IMR-90 (cell line): ENCODE data around the gene IRX1. TPM values are rescaled to one million over a fixed set of nuclear protein-coding genes. Genes with fewer than 3 reads are reported as not detected.

Experiments
- ATAC-seq: fragments of 200-7000 bp; cut with Tn5 transposase; 2 replicates; pipeline ENCODE4 v1.9.1; 2020; ENCODE audit warnings: low read depth, mild to moderate bottlenecking, moderate library complexity
- BruUV-seq: library from RNA; stranded (reverse); fragments of 400-500 nt; replicated peaks from 2 replicates; lab custom pipeline; 2021; lab: Mats Ljungman, UMichigan
- CTCF ChIA-PET: fragments of 300-600 bp; formaldehyde crosslinking; extraction: SDS; loops from one replicate; lab custom pipeline; 2021; ENCODE audit warnings: antibody characterized with exemption; lab: Yijun Ruan, JAX
- POLR2A ChIA-PET: fragments of 300-600 bp; sonication (Branson Sonifier 250); formaldehyde crosslinking; loops from one replicate; lab custom pipeline; 2022; ENCODE audit warnings: antibody characterized with exemption; ENCODE audit not compliant: unreplicated experiment; lab: Charles Lee
- DNase-seq: peaks from one replicate; pipeline ENCODE4 v3.0.0; 2013
- H2AFZ ChIP-seq: replicated peaks from 2 replicates; pipeline ENCODE3; 2013; ENCODE audit warnings: low read length, mild to moderate bottlenecking; ENCODE audit not compliant: poor library complexity
- H2AK5ac ChIP-seq: 2 replicates; pipeline ENCODE4 v1.6.1; 2013; ENCODE audit warnings: low read depth, low read length, inconsistent platforms
- H2AK9ac ChIP-seq: replicated peaks from 2 replicates; pipeline ENCODE3; 2013; ENCODE audit warnings: mild to moderate bottlenecking, low read depth, low read length, moderate library complexity; ENCODE audit not compliant: poor library complexity
- H2BK120ac ChIP-seq: 2 replicates; pipeline ENCODE4 v1.6.1; 2013; ENCODE audit warnings: low read depth, low read length, inconsistent platforms
- H2BK15ac ChIP-seq: 3 replicates; pipeline ENCODE4 v1.6.1; 2013; ENCODE audit warnings: low read depth, low read length, inconsistent platforms
- H2BK20ac ChIP-seq: 2 replicates; pipeline ENCODE4 v1.6.1; 2013; ENCODE audit warnings: low read depth, mild to moderate bottlenecking, inconsistent platforms, low read length, moderate library complexity
- H2BK5ac ChIP-seq: 2 replicates; pipeline ENCODE4 v1.6.1; 2013; ENCODE audit warnings: mild to moderate bottlenecking, low read depth, low read length, inconsistent platforms; ENCODE audit not compliant: poor library complexity, severe bottlenecking
- H3K14ac ChIP-seq: replicated peaks from 2 replicates; pipeline ENCODE4 v1.6.1; 2013; ENCODE audit warnings: low read depth, low read length, inconsistent platforms
- H3K18ac ChIP-seq: 2 replicates; pipeline ENCODE4 v1.6.1; 2013; ENCODE audit warnings: low read depth, low read length, control low read depth
- H3K23ac ChIP-seq: 2 replicates; pipeline ENCODE4 v1.6.1; 2013; ENCODE audit warnings: low read depth, low read length, inconsistent platforms
- H3K27ac ChIP-seq: 2 replicates; pipeline ENCODE4 v1.5.1; 2013; ENCODE audit warnings: mild to moderate bottlenecking, control low read depth, low read length; ENCODE audit not compliant: insufficient read depth
- H3K27me3 ChIP-seq: 2 replicates; pipeline ENCODE4 v1.6.1; 2013; ENCODE audit warnings: low read length; ENCODE audit not compliant: control insufficient read depth, insufficient read depth
- H3K36me3 ChIP-seq: 2 replicates; pipeline ENCODE4 v1.6.1; 2013; ENCODE audit warnings: low read length, mixed read lengths; ENCODE audit not compliant: control insufficient read depth, insufficient read depth
- H3K4ac ChIP-seq: 2 replicates; pipeline ENCODE4 v1.6.1; 2013; ENCODE audit warnings: low read depth, low read length, inconsistent platforms
- H3K4me1 ChIP-seq: 2 replicates; pipeline ENCODE4 v1.6.1; 2013; ENCODE audit warnings: low read length, mixed read lengths; ENCODE audit not compliant: control insufficient read depth, insufficient read depth
- H3K4me2 ChIP-seq: 2 replicates; pipeline ENCODE4 v1.6.1; 2013; ENCODE audit warnings: low read depth, mild to moderate bottlenecking, control low read depth, low read length, moderate library complexity
- H3K4me3 ChIP-seq: 2 replicates; pipeline ENCODE4 v1.5.1; 2013; ENCODE audit warnings: low read depth, mild to moderate bottlenecking, control low read depth, low read length, moderate library complexity; ENCODE audit not compliant: insufficient read depth
- H3K56ac ChIP-seq: 2 replicates; pipeline ENCODE4 v1.6.1; 2013; ENCODE audit warnings: low read length, inconsistent platforms; ENCODE audit not compliant: insufficient read depth; ENCODE audit errors: extremely low read depth
- H3K79me1 ChIP-seq, 2 experiments: 2 replicates each; pipeline ENCODE4 v1.6.1; 2013; ENCODE audit warnings: low read length in 2 of 2, inconsistent platforms in 1 of 2, low read depth in 1 of 2
- H3K9ac ChIP-seq: 2 replicates; pipeline ENCODE4 v1.6.1; 2013; ENCODE audit warnings: low read depth, low read length, control low read depth
- H3K9me1 ChIP-seq: 2 replicates; pipeline ENCODE4 v1.6.1; 2013; ENCODE audit warnings: low read length, inconsistent platforms; ENCODE audit not compliant: insufficient read depth
- H3K9me3 ChIP-seq: 2 replicates; pipeline ENCODE4 v1.6.1; 2013; ENCODE audit warnings: low read length; ENCODE audit not compliant: control insufficient read depth, insufficient read depth
- H4K20me1 ChIP-seq: 2 replicates; pipeline ENCODE4 v1.6.1; 2013; ENCODE audit warnings: low read length, inconsistent platforms; ENCODE audit not compliant: insufficient read depth
- H4K5ac ChIP-seq: 2 replicates; pipeline ENCODE4 v1.6.1; 2013; ENCODE audit warnings: mild to moderate bottlenecking, low read depth, low read length, control low read depth
- H4K8ac ChIP-seq, 2 experiments: 2 replicates each; pipeline ENCODE4 v1.6.1; 2013; ENCODE audit warnings: low read depth in 2 of 2, low read length in 2 of 2, control low read depth in 1 of 2, inconsistent platforms in 1 of 2
- H4K91ac ChIP-seq: 2 replicates; pipeline ENCODE4 v1.6.1; 2013; ENCODE audit warnings: low read depth, low read length, inconsistent platforms; ENCODE audit not compliant: insufficient read depth
- BHLHE40 ChIP-seq: fragments of 150-350 bp; IDR thresholded peaks from 2 replicates; pipeline ENCODE4 v1.6.1; 2016; ENCODE audit warnings: mild to moderate bottlenecking, low read depth, low read length
- CEBPB ChIP-seq: IDR thresholded peaks from 2 replicates; pipeline ENCODE4 v1.6.1; 2012; ENCODE audit warnings: low read depth, low read length, improper control_type of control experiment
- CHD1 ChIP-seq: IDR thresholded peaks from 2 replicates; pipeline ENCODE4 v1.6.1; 2012; ENCODE audit warnings: low read depth, low read length, improper control_type of control experiment
- CTCF ChIP-seq: conservative IDR thresholded peaks from 2 replicates; pipeline ENCODE4 v1.5.1; 2012; ENCODE audit warnings: mild to moderate bottlenecking, low read depth, low read length, improper control_type of control experiment
- ELK1 ChIP-seq: fragments of 150-350 bp; IDR thresholded peaks from 2 replicates; pipeline ENCODE4 v1.6.1; 2016; ENCODE audit warnings: low read depth, mild to moderate bottlenecking, low read length, moderate library complexity, borderline replicate concordance
- FOS ChIP-seq: fragments of 150-350 bp; IDR thresholded peaks from 2 replicates; pipeline ENCODE4 v1.6.1; 2016; ENCODE audit warnings: low read depth, low read length
- MAFK ChIP-seq: IDR thresholded peaks from 2 replicates; pipeline ENCODE4 v1.6.1; 2012; ENCODE audit warnings: low read depth, low read length, improper control_type of control experiment
- MXI1 ChIP-seq: IDR thresholded peaks from 2 replicates; pipeline ENCODE4 v1.6.1; 2012; ENCODE audit warnings: low read depth, mild to moderate bottlenecking, low read length, moderate library complexity, borderline replicate concordance
- NFE2L2 ChIP-seq: fragments of 150-350 bp; IDR thresholded peaks from 2 replicates; pipeline ENCODE4 v1.6.1; 2016; ENCODE audit warnings: low read depth, mild to moderate bottlenecking, low read length
- POLR2A ChIP-seq: IDR thresholded peaks from 2 replicates; pipeline ENCODE4 v1.6.1; 2012; ENCODE audit warnings: mild to moderate bottlenecking, low read depth, low read length
- RAD21 ChIP-seq: IDR thresholded peaks from 2 replicates; pipeline ENCODE4 v1.6.1; 2012; ENCODE audit warnings: low read length, improper control_type of control experiment
- RCOR1 ChIP-seq: IDR thresholded peaks from 2 replicates; pipeline ENCODE4 v1.6.1; 2012; ENCODE audit warnings: mild to moderate bottlenecking, low read length, improper control_type of control experiment; ENCODE audit not compliant: insufficient replicate concordance
- RFX5 ChIP-seq: IDR thresholded peaks from 2 replicates; pipeline ENCODE4 v1.8.0; 2012; ENCODE audit warnings: low read depth, mild to moderate bottlenecking, low read length, moderate library complexity
- SMC3 ChIP-seq: fragments of 150-350 bp; IDR thresholded peaks from 2 replicates; pipeline ENCODE4 v1.6.1; 2016; ENCODE audit warnings: low read depth, mild to moderate bottlenecking, antibody characterized with exemption, low read length, moderate library complexity
- WGBS, 2 experiments: methylation state at CpG; one replicate each; pipeline versions ENCODE4 v1.1.5 to v1.1.7; 2013; ENCODE audit warnings: missing lambda C conversion rate in 2 of 2; ENCODE audit not compliant: insufficient read length in 1 of 2; ENCODE audit errors: extremely low coverage in 2 of 2; 5-methylcytosine and 5-hydroxymethylcytosine counted together
- dilution Hi-C: fragments of 300-500 bp; cut with HindIII; formaldehyde crosslinking; loops from one replicate; pipeline ENCODE4 v1.14.3; 2018; ENCODE audit warnings: low sequenced_read_pairs; ENCODE audit not compliant: unreplicated experiment
- in situ Hi-C: fragments of 300-500 bp; cut with MboI; formaldehyde crosslinking; loops from 3 replicates; pipeline ENCODE4 v1.14.3; 2019; ENCODE audit warnings: low sequenced_read_pairs, inconsistent platforms, mixed read lengths
- intact Hi-C: fragments of 100-400 bp; cut with micrococcal nuclease; formaldehyde crosslinking; loops from 2 replicates; pipeline ENCODE4 v1.10.0; 2022
- polyA plus RNA-seq, 3 experiments: library from polyadenylated mRNA; depleted of rRNA; stranded (reverse); fragments of >200 nt; gene quantifications; 2 replicates each; pipeline ENCODE4 v1.2.3, GENCODE V29; 2012; ENCODE audit warnings: low replicate concordance in 1 of 3
- total RNA-seq: library from RNA; depleted of rRNA; stranded (reverse); fragments of >200 nt; gene quantifications from 2 replicates; pipeline ENCODE4 v1.2.3, GENCODE V29; 2012
- TF ChIP-seq, protein P1 (sequence below): fragments of 150-350 bp; IDR thresholded peaks from 2 replicates; pipeline ENCODE4 v1.6.1; 2017; ENCODE audit warnings: mild to moderate bottlenecking, antibody characterized with exemption, low read length, low read depth

Gene IRX1
- total and polyA plus RNA-seq, 2 of the 4 experiments (the other 2 are of a cell fraction), result not detected

GRCh38 chr5:3615217-3615616, 19.6 kb downstream of the IRX1 start:
- no peak overlapping the region for H3K4me3 ChIP-seq
- no peak overlapping the region for H4K8ac ChIP-seq
- no peak overlapping the region for H3K4ac ChIP-seq
- no peak overlapping the region for H2AK5ac ChIP-seq
- H3K27me3 ChIP-seq, result no peaks in the 10 kb centered on the region
- no peak overlapping the region for H2BK5ac ChIP-seq
- no peak overlapping the region for H3K18ac ChIP-seq
- no peak overlapping the region for H4K91ac ChIP-seq
- H3K9me1 ChIP-seq, result no peaks in the 10 kb centered on the region
- H3K4me2 ChIP-seq, result no peak overlapping the region
- no peaks in the 10 kb centered on the region for H3K79me1 ChIP-seq
- no peaks in the 10 kb centered on the region for H3K4me1 ChIP-seq
- no peak overlapping the region for H2BK20ac ChIP-seq
- dilution Hi-C loops, result no loop called here
- H3K27ac ChIP-seq, result no peak overlapping the region
- intact Hi-C loops, result no loop called here
- no peak overlapping the region for H3K23ac ChIP-seq
- BruUV-seq, result no TSS peak
- WGBS, 2 experiments, result no CpG with 5 or more reads among the region's 2 CpGs
- ChIA-PET CTCF (no interaction called here), POLR2A (no interaction called here)
- in situ Hi-C loops, result no loop called here
- no peak overlapping the region for H3K9ac ChIP-seq
- TF ChIP-seq RFX5 (no peak), FOS (no peak), CEBPB (no peak), CHD1 (no peak), POLR2A (no peak), NFE2L2 (no peak), SMC3 (no peak), RCOR1 (no peak), RAD21 (no peak), ELK1 (no peak), MXI1 (no peak), BHLHE40 (no peak), MAFK (no peak), CTCF (no peak)
- TF ChIP-seq, protein P1, sequence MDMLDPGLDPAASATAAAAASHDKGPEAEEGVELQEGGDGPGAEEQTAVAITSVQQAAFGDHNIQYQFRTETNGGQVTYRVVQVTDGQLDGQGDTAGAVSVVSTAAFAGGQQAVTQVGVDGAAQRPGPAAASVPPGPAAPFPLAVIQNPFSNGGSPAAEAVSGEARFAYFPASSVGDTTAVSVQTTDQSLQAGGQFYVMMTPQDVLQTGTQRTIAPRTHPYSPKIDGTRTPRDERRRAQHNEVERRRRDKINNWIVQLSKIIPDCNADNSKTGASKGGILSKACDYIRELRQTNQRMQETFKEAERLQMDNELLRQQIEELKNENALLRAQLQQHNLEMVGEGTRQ, result no peak
- DNase-seq (no peak), ATAC-seq (no peak)
- no peak overlapping the region for H2AK9ac ChIP-seq
- no peaks in the 10 kb centered on the region for H3K36me3 ChIP-seq
- peaks cover 9% of the 10 kb centered on the region for H3K9me3 ChIP-seq
- no peak overlapping the region for H2BK15ac ChIP-seq
- no peak overlapping the region for H2BK120ac ChIP-seq
- H4K20me1 ChIP-seq, result no peaks in the 10 kb centered on the region
- no peak overlapping the region for H3K14ac ChIP-seq
- no peak overlapping the region for H3K56ac ChIP-seq
- H2AFZ ChIP-seq, result no peak overlapping the region
- H4K5ac ChIP-seq, result no peak overlapping the region
